ENCODE measurements around the gene ANKS1A.

GRCh38 chr6:34871853-34872252 lies 17.2 kb upstream of the ANKS1A start:
- TF ChIP-seq CTCF (conservative IDR thresholded peaks at IDR 0.05; ENCODE audit: low read depth in 2 of 2) (no peak), EZH2phosphoT487 (IDR thresholded peaks at IDR 0.05; ENCODE audit: unreplicated experiment) (no peak), POLR2AphosphoS5 (IDR thresholded peaks at IDR 0.05; ENCODE audit: low read depth) (no peak), EZH2 (IDR thresholded peaks at IDR 0.05; ENCODE audit: low read depth, unreplicated experiment) (no peak), NANOG (IDR thresholded peaks at IDR 0.05; ENCODE audit: borderline replicate concordance) (no peak), REST (IDR thresholded peaks at IDR 0.05; ENCODE audit: unreplicated experiment) (no peak), ETS1 (IDR thresholded peaks at IDR 0.05) (no peak), CREB1 (CRISPR knock-in tag; IDR thresholded peaks at IDR 0.05; ENCODE audit: low read depth) (no peak), ZNF114 (CRISPR knock-in tag; IDR thresholded peaks at IDR 0.05) (no peak), JUNB (IDR thresholded peaks at IDR 0.05; ENCODE audit: unreplicated experiment) (no peak), ZNF331 (CRISPR knock-in tag; IDR thresholded peaks at IDR 0.05; ENCODE audit: low read depth) (no peak), ZNF462 (CRISPR knock-in tag; IDR thresholded peaks at IDR 0.05) (no peak)

All from GM23338 (cell line).